ENCODE data around the gene MRPL52. TPM values are rescaled to one million over a fixed set of nuclear protein-coding genes. Genes with fewer than 3 reads are reported as not detected.

Gene MRPL52
- total and polyA plus RNA-seq, 2 of the 13 experiments (the other 11 are each of a cell fraction or from before 2014, with no cell fraction given), result 118 to 329 TPM

DNA sequence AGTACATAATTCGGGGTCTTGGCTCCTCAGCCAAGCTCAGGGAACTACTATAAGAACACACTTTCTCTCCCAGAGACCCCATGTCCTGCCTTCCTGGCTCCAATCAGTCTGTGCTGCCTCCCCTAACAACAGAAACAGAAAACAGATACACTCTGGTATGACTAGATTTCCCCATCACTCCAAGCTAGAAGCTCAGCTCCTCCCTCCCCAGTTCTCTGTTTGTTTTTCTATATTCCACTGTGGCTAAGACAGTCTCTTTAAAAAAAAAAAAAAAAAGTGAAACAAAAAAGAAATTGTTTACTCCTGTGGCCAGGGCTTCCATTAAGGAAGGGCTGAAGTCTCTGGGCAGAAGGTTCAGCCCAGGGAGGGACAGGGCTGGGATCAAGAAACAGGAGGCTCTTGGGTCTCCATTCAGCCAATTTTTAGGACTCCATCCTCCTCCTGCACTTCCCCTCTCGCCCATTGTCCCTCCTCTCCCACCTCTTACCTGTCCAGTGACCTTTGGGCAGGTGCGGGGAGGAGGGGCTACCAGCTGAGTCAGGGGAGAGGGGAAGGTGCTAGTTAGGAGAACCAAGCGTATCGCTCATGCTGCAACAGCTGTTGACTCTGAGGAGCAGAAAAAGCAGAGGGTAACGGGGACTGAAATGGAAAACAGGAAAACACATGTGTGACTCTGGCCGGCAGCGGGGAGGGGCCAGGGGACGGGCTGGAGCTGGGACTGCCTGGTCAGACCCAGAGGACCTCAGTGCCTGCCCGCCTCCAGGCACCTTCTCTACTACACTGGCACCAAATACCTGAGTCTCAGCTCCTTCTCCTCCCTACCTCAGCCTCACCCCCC, 10.3 kb upstream of the MRPL52 start (continued):
- TF ChIP-seq, protein P1, sequence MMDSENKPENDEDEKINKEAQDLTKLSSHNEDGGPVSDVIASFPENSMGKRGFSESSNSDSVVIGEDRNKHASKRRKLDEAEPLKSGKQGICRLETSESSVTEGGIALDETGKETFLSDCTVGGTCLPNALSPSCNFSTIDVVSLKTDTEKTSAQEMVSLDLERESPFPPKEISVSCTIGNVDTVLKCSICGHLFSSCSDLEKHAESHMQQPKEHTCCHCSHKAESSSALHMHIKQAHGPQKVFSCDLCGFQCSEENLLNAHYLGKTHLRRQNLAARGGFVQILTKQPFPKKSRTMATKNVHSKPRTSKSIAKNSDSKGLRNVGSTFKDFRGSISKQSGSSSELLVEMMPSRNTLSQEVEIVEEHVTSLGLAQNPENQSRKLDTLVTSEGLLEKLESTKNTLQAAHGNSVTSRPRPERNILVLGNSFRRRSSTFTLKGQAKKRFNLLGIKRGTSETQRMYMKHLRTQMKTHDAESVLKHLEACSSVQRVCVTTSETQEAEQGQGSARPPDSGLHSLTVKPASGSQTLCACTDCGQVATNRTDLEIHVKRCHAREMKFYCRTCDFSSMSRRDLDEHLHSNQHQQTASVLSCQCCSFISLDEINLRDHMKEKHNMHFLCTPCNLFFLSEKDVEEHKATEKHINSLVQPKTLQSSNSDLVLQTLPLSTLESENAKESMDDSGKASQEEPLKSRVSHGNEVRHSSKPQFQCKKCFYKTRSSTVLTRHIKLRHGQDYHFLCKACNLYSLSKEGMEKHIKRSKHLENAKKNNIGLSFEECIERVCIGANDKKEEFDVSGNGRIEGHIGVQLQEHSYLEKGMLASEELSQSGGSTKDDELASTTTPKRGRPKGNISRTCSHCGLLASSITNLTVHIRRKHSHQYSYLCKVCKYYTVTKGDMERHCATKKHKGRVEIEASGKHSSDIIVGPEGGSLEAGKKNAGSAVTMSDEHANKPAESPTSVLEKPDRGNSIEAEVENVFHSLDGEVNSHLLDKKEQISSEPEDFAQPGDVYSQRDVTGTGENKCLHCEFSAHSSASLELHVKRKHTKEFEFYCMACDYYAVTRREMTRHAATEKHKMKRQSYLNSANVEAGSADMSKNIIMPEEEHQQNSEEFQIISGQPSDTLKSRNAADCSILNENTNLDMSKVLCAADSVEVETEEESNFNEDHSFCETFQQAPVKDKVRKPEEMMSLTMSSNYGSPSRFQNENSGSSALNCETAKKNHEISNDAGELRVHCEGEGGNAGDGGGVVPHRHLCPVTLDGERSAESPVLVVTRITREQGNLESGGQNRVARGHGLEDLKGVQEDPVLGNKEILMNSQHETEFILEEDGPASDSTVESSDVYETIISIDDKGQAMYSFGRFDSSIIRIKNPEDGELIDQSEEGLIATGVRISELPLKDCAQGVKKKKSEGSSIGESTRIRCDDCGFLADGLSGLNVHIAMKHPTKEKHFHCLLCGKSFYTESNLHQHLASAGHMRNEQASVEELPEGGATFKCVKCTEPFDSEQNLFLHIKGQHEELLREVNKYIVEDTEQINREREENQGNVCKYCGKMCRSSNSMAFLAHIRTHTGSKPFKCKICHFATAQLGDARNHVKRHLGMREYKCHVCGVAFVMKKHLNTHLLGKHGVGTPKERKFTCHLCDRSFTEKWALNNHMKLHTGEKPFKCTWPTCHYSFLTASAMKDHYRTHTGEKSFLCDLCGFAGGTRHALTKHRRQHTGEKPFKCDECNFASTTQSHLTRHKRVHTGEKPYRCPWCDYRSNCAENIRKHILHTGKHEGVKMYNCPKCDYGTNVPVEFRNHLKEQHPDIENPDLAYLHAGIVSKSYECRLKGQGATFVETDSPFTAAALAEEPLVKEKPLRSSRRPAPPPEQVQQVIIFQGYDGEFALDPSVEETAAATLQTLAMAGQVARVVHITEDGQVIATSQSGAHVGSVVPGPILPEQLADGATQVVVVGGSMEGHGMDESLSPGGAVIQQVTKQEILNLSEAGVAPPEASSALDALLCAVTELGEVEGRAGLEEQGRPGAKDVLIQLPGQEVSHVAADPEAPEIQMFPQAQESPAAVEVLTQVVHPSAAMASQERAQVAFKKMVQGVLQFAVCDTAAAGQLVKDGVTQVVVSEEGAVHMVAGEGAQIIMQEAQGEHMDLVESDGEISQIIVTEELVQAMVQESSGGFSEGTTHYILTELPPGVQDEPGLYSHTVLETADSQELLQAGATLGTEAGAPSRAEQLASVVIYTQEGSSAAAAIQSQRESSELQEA (CRISPR knock-in tag; IDR thresholded peaks at IDR 0.05; ENCODE audit: not compliant biosample characterization), result no peak
- TF ChIP-seq MIER2 (CRISPR knock-in tag; IDR thresholded peaks at IDR 0.05), result no peak
- TF ChIP-seq HDAC2 (CRISPR knock-in tag; IDR thresholded peaks at IDR 0.05), result 0 out of 2 replicates have a peak, but pooled peaks have one; percentile 8
- peak; percentile 70; the same call in 1 of the 2 replicates for TF ChIP-seq ZNF83 (CRISPR knock-in tag; IDR thresholded peaks at IDR 0.05; ENCODE audit: borderline replicate concordance)
- no peak for TF ChIP-seq ATM (IDR thresholded peaks at IDR 0.05; ENCODE audit: borderline replicate concordance)
- TF ChIP-seq, protein P2, sequence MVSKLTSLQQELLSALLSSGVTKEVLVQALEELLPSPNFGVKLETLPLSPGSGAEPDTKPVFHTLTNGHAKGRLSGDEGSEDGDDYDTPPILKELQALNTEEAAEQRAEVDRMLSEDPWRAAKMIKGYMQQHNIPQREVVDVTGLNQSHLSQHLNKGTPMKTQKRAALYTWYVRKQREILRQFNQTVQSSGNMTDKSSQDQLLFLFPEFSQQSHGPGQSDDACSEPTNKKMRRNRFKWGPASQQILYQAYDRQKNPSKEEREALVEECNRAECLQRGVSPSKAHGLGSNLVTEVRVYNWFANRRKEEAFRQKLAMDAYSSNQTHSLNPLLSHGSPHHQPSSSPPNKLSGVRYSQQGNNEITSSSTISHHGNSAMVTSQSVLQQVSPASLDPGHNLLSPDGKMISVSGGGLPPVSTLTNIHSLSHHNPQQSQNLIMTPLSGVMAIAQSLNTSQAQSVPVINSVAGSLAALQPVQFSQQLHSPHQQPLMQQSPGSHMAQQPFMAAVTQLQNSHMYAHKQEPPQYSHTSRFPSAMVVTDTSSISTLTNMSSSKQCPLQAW (CRISPR knock-in tag; IDR thresholded peaks at IDR 0.05), result 0 out of 2 replicates have a peak, but pooled peaks have one; percentile 35
- TF ChIP-seq, protein P3, sequence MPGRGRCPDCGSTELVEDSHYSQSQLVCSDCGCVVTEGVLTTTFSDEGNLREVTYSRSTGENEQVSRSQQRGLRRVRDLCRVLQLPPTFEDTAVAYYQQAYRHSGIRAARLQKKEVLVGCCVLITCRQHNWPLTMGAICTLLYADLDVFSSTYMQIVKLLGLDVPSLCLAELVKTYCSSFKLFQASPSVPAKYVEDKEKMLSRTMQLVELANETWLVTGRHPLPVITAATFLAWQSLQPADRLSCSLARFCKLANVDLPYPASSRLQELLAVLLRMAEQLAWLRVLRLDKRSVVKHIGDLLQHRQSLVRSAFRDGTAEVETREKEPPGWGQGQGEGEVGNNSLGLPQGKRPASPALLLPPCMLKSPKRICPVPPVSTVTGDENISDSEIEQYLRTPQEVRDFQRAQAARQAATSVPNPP (CRISPR knock-in tag; IDR thresholded peaks at IDR 0.05), result no peak
- TF ChIP-seq, protein P4, sequence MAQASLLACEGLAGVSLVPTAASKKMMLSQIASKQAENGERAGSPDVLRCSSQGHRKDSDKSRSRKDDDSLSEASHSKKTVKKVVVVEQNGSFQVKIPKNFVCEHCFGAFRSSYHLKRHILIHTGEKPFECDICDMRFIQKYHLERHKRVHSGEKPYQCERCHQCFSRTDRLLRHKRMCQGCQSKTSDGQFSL (CRISPR knock-in tag; IDR thresholded peaks at IDR 0.05), result no peak
- TF ChIP-seq, protein P5, sequence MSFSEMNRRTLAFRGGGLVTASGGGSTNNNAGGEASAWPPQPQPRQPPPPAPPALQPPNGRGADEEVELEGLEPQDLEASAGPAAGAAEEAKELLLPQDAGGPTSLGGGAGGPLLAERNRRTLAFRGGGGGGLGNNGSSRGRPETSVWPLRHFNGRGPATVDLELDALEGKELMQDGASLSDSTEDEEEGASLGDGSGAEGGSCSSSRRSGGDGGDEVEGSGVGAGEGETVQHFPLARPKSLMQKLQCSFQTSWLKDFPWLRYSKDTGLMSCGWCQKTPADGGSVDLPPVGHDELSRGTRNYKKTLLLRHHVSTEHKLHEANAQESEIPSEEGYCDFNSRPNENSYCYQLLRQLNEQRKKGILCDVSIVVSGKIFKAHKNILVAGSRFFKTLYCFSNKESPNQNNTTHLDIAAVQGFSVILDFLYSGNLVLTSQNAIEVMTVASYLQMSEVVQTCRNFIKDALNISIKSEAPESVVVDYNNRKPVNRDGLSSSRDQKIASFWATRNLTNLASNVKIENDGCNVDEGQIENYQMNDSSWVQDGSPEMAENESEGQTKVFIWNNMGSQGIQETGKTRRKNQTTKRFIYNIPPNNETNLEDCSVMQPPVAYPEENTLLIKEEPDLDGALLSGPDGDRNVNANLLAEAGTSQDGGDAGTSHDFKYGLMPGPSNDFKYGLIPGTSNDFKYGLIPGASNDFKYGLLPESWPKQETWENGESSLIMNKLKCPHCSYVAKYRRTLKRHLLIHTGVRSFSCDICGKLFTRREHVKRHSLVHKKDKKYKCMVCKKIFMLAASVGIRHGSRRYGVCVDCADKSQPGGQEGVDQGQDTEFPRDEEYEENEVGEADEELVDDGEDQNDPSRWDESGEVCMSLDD (CRISPR knock-in tag; IDR thresholded peaks at IDR 0.05; ENCODE audit: borderline replicate concordance), result no peak
- TF ChIP-seq, protein P6, sequence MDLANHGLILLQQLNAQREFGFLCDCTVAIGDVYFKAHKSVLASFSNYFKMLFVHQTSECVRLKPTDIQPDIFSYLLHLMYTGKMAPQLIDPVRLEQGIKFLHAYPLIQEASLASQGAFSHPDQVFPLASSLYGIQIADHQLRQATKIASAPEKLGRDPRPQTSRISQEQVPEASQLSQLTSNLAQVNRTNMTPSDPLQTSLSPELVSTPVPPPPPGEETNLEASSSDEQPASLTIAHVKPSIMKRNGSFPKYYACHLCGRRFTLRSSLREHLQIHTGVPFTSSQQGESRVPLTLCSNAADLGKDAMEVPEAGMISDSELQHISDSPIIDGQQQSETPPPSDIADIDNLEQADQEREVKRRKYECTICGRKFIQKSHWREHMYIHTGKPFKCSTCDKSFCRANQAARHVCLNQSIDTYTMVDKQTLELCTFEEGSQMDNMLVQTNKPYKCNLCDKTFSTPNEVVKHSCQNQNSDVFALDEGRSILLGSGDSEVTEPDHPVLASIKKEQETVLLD (CRISPR knock-in tag; IDR thresholded peaks at IDR 0.05; ENCODE audit: low read depth), result no peak
- no peak for TF ChIP-seq ZNF383 (CRISPR knock-in tag; IDR thresholded peaks at IDR 0.05; ENCODE audit: borderline replicate concordance)

Measured in HepG2 (cell line).